ENCODE measurements around the gene GK2. TPM values are rescaled to one million over a fixed set of nuclear protein-coding genes. Genes with fewer than 3 reads are reported as not detected.

The GK2 gene
- total RNA-seq, 1 experiment from 2014 or later, result not detected

DNA sequence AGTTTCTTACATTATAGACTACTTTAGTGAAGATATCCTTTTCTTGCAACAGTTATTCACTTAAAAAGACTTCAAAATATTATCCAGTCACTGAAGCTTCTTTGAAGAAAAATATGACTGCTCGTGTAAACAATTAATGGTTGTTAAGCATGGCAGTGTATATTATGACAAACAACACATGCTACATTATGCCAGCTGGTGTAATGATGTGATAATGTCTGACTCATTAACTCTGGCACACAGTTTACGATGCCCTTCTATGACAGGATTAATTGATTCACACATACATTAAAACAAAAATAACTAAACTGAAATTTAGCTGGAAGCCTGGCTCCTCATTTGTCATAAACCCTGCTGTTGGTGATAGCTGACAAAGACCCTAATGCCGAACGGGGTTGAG is 22.4 kb downstream of the GK2 start:
- no peak for DNase-seq (ENCODE audit: low read depth)

DNA sequence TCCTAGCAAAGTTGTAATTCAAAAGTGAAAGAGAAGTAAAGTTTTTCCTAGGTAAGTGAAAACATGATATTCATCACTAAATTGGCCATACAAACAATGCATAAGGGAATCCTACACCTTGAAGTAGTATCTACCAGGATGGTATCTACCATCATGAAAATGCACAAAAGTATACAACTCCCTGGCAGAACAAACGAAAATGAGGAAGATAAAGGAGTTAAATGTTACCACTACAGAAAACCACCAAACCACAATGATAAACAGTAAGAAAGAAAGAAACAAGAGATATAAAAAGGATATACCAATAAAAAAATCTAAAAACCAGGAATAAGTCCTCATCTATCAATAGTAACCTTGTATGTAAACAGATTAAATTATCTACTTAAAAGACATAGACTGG is 26.9 kb downstream of the GK2 start:
- no peak for DNase-seq (ENCODE audit: low read depth)

DNA sequence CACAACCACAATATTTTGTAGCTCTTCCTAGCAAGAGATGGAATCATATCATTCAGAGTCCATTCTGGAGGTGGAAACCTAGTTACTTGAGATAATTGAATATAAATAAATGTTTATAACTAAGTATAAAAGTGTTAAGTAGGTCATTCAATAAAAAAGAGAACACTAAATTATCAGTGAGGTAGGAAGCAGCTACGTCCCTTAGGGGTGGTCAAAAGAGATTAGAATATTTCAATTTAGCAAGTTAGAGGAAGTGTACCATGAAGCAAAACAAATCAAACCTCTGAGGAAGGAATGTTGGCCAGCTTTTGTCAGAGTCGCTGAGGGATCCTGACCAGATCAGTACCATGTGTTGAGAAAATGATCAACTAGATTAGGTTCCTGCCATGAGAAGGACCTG is 38.0 kb downstream of the GK2 start:
- no peak for DNase-seq (ENCODE audit: low read depth)

DNA sequence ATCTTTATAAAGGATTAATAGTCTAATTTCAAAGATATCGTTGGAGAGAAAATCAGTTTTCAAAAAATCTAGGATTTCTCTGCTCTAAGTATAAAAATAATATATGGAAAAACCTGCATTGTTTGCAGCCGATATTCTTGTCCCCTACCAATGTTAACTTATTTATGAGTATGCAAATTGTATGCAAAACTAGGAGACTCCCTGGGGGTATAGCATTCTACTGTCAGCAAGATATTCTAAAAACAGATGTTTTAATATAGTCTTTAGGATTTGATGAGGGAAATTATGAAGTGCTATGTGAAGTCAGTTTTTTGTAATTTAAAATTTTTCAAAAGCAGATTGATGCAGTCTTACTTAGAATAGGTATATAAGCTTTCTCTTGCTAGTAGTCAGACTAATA is 40.9 kb downstream of the GK2 start:
- no peak for DNase-seq (ENCODE audit: low read depth)

DNA sequence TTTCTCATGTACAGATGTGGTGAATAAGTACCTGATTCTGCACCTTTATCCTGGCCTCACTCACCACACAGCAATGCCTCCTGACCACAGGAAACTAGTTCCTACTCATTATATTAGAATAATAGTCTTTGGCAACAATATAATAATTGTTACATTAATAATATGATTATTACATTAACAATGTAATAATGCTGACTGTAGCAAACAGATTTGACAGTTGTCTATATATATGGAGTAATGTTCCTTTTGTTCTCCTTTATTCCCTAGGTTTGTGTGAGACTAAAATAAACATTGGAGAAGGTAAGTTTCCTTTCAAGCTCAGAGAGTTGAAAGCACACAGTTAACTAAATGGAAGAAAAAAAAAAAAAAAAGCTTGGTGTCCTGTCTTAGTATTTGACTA is 41.6 kb downstream of the GK2 start:
- DNase-seq (ENCODE audit: low read depth), result no peak

DNA sequence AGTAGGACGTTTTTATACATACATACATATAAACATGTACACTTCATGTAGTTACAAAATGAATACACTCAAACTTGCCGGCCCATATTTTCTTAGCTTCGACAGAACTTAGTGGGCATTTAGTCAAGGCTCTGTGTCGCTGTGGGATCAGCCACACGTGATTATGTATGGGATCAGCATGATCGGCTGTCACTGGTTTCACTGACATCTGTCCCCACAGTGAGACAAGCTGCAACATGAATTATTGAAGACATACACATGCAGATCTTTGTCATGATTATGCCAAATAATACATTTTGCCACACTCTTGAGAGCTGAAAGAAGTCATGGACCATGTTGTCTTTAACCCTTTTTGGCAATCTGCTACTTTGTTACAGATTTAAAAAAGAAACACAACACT is 44.0 kb downstream of the GK2 start:
- no peak for DNase-seq (ENCODE audit: low read depth)

DNA sequence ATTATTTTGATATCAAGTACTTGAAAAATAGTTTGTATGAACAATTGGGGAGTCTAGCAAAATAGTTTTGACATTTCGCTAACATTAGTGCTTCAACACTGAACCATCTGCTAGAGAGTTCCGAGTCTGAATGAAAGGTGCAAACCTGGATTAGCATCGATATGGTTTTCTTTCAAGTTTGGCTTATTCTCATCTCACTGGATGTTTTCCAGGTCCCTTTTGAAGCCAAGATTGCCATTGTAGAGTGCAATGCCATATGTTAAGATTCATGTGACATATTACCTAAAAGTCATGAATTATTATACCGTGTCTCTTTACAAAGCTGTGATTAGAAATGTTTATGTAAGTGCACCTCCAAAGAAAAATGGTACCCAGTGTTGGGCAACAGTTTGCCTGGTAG is 45.4 kb downstream of the GK2 start:
- DNase-seq (ENCODE audit: low read depth), result no peak

DNA sequence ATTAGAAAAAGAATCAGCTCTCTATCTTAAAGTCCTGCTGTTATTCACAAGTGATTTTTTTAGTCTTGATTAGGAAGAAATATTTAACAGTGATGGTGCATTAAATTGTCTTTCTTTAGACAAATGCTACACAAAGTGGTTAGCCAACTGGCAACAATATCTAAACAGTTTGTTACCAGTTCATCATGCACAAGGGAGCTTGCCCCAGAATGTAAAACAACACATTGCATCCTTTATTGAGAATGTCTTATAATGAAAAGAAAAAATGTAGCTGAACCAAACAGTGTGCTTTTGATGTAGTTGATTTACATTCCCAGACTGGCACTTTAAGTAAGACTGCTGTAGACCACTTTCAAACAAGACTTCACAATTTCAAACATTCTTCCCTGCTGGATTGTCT is 48.0 kb downstream of the GK2 start:
- DNase-seq (ENCODE audit: low read depth), result no peak

DNA sequence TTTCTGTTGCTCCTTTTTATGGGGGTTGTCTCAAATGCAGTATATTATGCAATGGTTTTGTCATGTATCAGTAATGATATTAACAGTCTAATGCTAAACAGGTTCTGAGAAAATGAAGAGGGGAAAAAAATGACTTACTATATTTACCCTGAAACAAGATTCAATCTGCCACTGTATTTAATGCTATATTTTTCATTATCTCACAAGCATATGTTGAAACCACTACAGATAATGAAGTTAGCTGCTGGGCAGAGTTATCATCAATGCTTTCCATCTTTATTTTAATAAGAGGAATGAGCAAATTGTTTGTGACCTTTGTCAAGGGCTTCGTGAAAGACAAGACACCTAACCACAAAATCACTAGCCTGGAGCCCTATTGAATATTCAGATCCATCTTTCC is 49.6 kb downstream of the GK2 start:
- no peak for DNase-seq (ENCODE audit: low read depth)

DNA sequence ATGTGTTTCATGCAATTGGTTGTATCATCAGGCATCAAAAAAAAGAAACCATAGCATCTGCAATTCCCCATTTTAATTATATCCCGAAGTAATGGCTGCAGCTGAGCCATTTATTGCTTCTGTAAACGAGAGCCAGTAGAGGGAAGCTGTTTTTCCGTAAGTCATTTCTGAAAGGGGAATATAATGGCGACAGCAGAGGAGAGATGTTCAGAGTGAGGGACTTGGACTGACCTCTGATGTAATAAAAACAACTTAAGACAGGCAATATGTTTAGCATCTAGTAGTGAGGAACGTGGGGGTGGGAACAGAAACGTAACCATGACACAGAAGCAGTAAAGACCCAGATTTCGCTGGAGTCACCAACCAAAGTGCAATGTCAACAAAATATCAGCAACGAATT is 50.7 kb downstream of the GK2 start:
- no peak for DNase-seq (ENCODE audit: low read depth)

Other genes starting within 250 kb of the GK2 start
- 0.36 and 1.1 TPM in 2 replicates for gene NAA11, start 82.2 kb downstream of the GK2 start, total RNA-seq (2014; rRNA removed; shearing (Covaris generic))